Pulmonary artery endothelial cell (primary cell): ENCODE results near the gene PRDM5. TPM values are rescaled to one million over a fixed set of nuclear protein-coding genes. Genes with fewer than 3 reads are reported as not detected.

Source experiments
- DNase-seq: peaks from one replicate; pipeline ENCODE4 v3.0.0-alpha.2; 2011; ENCODE audit warnings: low read depth, low spot score
- total RNA-seq: library from RNA; depleted of rRNA; stranded (reverse); fragments of >200 nt; gene quantifications from 2 replicates; pipeline ENCODE4 v1.2.3, GENCODE V29; 2014

The PRDM5 gene
- total RNA-seq, result 6.1 and 7.0 TPM in 2 replicates

DNA sequence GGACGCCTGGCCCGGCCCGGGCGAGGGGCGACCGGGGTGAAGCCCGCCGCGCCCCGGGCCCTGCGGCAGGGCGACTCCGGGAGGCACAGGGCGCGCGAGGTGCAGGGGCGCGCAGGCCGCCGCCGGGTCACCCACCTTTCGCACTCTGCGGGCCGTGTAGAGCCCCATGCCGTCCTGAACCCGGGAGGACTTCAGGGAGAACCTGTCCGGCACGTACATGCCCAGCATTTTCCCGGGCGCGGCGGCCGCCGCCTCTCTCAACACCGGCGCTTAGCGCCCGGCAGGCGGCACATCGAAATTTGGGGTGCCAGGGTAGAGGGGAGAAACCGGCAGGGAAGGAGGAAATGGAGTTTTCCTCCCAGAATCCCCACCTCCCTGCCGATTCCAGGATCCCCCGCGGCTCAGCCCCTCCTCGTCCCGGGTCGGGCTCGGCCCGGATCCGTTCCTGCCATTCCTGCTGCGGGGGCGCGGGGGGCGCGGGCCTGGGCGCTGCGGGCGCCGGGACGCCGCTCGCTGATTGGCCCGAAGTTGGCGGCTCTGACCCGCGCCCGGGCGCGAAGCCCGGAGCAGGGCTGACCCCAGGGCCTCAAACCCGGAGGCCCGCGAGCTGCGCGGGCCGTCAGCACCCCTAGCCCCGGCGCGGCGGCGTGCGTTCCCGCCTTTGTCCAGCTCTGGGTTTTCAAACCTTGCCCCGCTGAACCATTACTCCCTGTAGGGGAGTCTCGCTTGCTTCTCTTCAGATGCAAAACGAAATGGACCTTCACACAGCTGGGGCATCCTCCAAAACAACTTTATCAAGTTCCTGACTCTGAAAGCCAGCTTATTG is at the start of gene PRDM5:
Gene PRDM5, minus strand, starts transcription at position 346 of the 826 bp plus-strand sequence. Its CDS starts 118 bp downstream, at position 228.
- DNase-seq, result no peak

- DNase-seq, result no peak
Measured at GRCh38 chr4:120971884-120972283, 49.4 kb upstream of the PRDM5 start.

DNA sequence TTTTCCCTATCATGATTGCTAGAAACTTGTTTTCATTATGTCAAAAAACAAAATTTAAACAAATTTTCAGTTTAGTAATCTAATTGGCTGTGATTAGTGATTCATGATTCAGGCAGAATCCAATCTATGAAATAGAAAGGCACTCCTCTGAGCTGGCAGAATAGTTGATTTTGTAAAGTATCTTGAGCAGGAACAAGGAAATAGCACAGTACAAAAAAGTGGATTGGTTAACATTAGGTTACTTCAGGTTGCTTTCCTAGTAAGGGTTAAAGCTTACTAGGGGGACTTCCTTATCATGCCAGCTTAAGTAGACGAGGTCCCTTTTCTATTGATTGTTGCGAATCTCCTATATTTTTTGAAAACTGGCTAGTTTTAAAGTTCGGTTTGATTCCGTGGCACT is 43.4 kb upstream of the PRDM5 start:
- no peak for DNase-seq

DNA sequence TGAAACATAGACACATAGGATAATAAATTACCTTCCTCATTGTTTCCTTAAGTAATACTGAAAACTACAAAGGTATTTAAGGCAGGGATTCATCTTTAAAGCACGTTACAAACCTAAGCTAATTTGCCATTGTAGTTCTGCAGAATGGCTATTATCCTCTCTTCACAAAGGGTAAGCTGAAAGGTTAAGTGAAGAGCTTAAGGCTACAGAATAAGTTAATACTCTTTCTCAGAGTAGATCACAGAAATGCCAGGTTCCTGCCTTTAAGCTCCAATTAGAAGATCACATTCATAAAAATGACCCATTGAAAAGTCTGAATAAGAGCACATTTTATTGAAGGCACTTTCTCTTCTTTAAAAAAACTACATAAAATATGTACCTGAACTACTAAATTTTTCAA is 42.1 kb upstream of the PRDM5 start:
- no peak for DNase-seq

DNA sequence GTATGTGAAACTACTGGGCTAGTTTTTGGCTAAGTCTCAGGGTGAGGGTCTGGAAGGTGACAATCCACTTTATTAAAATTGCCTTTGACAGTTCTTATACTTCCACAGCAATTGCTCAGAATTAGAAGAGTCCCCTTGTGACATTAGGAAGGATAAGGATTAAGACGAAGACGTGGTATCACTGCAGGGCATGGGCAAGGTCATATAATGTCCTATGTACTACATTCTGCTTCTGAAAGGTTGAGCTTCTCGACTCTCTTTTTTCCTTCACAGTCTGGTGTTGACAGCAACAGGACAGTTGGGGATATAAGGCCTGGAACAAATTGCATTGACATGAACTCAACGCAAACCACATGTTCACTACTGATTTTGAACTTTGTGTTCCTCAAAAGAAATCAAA is 40.9 kb upstream of the PRDM5 start:
- DNase-seq, result no peak

DNA sequence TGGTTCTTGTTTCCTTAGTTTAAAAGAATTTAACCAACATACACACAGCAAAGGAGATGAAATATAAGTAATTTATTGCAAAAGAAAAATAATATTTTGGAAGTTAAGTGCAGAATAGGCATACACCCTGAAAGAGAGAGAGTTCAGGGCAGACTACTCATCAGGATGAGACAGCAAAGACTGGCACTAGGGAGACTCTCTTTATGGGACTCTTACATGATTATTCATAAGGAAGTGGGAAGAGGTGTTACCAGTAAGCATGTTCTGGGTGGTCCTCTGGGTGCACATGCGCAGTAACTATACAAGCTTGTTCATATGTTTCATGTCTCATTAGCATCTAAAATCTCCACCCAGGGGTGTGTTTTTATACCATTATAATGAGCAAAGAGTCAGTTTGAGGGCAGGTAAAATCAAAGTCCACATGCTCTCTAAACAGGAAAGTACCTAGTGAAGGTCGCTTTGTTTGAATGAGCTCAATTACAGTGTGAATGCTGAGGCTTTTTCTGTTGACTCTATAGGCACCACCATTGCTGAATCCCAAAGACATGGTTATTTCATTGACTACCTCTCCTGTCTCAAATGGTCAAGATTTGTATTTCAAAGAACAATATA is 38.2 kb upstream of the PRDM5 start:
- DNase-seq, result no peak

GRCh38 chr4:120948382-120948781 is 25.9 kb upstream of the PRDM5 start:
- DNase-seq, result no peak

- DNase-seq, result no peak
Measured at GRCh38 chr4:120942776-120943175, 20.2 kb upstream of the PRDM5 start.

- DNase-seq, result no peak
Measured at GRCh38 chr4:120940547-120940946, 18.0 kb upstream of the PRDM5 start.

DNA sequence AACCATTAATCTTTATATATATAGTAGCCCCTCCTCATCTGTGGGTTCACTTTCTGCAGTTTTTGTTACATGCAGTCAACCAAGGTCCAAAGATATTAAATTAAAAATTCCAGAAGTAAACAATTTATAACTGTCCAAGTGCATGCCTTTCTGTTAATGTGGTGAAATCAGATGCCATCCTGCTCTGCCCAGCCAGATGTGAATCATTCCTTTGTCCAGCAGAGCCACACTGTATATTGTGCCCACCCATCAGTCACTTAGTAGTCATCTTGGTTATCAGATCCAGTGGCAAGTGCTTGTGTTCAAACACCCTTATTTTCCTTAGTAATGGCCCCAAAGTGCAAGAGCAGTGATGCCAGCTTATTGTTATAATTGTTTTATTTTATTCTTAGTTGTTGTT is 17.2 kb upstream of the PRDM5 start:
- DNase-seq, result no peak

- DNase-seq, result no peak
Measured at GRCh38 chr4:120929847-120930246, 7.3 kb upstream of the PRDM5 start.

DNA sequence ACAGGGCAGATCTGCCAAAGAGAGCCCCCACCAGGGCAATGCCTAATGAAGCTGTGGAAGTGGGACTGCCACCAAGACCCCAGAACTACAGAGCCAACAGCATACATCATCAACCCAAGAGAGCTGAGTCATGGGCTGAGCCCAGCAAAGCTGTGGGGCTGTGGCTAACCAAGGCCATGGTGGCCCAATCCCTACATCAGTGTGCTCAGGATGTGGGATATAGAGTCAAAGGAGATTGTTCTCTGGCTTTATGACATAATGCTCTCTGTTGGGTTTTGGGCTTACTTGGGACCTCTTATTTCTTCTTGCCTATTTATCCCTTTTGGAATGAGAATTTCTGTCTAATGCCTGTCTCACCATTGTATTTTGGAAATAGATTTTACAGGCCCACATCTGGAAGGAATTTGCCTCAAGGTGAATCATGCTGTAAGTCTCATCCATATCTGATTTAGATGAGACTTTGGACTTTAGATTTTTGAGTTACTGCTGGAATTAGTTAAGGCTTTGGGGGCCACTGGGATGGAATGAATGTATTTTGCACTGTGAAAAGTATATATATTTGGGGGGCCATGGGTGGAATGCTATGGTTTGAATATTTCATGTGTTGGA is 5.4 kb upstream of the PRDM5 start:
- no peak for DNase-seq

- DNase-seq, result no peak
Measured at GRCh38 chr4:120926358-120927025, 4.0 kb upstream of the PRDM5 start.

DNA sequence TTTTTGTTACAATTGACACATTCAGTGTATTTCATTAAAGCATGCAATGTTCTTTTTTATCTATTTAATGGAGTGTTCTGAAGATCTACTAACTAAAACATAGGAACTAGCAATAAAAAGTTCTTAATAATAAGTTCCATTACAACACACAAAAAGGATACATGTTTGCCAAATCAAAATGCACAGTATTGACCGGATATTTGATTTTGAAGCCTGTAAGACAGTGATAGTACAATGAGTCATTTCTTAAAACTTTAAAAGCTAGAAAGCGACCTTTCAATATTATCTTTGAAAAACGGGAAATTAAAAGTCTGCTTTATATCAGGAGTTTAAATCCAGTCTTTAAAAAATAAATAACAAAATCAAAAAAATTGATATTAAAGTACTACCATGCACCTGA is 2.4 kb upstream of the PRDM5 start:
- DNase-seq, result no peak

DNA sequence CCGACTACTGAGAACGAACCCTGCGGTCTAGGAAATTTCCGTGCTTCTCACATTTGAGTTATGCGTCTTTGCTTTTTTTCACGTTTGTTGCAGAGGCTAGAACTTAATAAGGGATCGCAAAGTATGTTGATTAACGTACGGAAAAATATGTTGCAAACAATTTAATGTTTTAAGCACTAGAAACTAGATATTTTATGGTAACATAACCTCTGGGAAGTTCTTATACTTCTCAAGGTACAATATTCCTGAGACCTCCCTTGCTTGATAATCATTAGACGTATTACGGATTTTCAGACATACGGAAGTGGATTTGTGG is 639 bp upstream of the PRDM5 start:
- DNase-seq, result no peak

DNA sequence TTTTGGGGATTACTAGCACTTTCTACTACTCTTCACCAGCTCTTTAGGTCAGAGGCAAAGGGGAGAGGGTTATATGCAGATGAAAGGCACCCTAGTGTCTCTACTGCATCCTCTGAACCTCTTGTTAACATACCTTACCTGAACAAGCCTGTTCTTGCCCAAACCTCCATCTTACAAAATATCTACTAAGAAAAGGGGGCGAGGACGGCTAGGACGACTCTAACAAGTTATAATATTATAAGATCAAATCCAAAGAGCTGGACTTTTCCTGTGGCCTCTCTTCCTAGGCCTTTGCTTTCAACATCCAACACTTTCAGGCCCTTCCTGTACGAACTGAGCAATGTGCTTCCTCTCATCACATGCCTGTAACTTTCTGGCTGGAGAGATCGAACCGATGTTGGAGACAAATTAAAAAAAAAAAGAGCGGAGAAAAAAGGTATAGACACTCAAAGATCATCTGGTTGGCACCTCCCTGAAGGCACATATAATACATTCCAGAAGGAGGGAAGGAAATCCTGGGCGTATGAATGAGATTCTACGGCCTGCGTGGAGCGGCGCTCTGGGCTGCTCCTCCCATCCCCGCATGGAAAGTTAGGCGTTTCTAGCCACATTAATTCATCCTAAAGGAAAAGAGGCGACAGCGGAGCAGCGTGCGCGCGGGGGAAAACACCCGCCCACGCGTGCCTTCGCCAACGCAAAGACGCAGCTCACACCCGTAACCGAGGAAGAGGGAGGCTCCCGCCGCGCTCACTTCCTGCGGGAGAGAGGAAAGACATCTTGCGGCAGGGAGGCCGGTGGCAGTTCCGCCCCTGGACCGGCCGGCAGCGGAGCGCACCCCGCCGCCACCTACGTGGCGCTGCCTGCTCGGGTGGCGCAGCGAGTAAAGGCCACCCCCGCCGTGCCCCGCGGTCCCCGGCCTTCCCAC is 808 bp downstream of the PRDM5 start:
- DNase-seq, result no peak

DNA sequence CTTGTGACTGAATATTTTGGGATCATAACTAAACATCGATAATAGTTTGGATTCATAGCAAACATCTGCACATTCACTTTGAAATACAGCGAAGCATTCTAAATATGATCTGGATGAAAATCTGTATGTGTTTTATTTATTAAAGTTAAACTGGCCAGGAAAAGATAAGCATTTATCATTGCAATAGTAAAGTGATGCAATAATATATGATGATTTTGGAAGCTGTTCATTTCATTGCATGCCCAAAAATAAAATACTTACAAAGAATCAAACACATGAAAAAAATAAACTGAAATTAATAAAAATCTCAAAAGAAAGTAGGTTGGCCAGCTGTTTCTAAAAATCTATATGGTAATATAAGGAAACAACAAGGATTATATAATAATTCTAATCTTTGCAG is 1.9 kb downstream of the PRDM5 start:
- DNase-seq, result no peak

GRCh38 chr4:120919358-120919757 is 3.2 kb downstream of the PRDM5 start:
- no peak for DNase-seq

DNA sequence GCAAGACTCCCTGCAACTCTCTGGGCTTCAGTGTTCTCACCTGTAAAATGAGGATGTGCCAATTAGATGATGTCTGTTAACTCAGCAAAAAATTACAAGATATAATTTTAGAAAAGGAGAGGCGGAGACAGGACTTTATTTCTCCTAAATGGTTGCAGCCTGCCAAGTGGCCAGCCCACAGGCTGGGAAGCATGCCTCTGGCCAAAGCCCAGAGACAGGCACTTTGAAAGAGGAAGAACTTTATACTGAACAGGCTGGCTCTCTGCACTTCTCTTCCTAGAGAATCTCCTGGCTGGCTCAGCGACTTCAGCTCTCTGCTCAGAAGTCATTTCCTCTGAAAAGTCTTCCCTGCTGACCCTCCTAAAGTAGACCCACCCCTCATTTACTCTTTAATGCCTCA is 3.7 kb downstream of the PRDM5 start:
- no peak for DNase-seq

- DNase-seq, result no peak
Measured at GRCh38 chr4:120918092-120918491, 4.4 kb downstream of the PRDM5 start.

GRCh38 chr4:120916937-120917336 is 5.6 kb downstream of the PRDM5 start:
- DNase-seq, result no peak
